HL-60 (cell line): ENCODE results near the gene IDH3G.

Experiments used
- SPI1 ChIP-seq: IDR thresholded peaks from 2 replicates; pipeline ENCODE4 v1.6.1; 2012; ENCODE audit warnings: low read depth, mild to moderate bottlenecking, borderline replicate concordance
- TF ChIP-seq, protein P1 (sequence below): IDR thresholded peaks from one replicate; pipeline ENCODE4 v1.5.1; 2011; ENCODE audit warnings: low read length, control low read depth, inconsistent platforms; ENCODE audit not compliant: insufficient read depth

DNA sequence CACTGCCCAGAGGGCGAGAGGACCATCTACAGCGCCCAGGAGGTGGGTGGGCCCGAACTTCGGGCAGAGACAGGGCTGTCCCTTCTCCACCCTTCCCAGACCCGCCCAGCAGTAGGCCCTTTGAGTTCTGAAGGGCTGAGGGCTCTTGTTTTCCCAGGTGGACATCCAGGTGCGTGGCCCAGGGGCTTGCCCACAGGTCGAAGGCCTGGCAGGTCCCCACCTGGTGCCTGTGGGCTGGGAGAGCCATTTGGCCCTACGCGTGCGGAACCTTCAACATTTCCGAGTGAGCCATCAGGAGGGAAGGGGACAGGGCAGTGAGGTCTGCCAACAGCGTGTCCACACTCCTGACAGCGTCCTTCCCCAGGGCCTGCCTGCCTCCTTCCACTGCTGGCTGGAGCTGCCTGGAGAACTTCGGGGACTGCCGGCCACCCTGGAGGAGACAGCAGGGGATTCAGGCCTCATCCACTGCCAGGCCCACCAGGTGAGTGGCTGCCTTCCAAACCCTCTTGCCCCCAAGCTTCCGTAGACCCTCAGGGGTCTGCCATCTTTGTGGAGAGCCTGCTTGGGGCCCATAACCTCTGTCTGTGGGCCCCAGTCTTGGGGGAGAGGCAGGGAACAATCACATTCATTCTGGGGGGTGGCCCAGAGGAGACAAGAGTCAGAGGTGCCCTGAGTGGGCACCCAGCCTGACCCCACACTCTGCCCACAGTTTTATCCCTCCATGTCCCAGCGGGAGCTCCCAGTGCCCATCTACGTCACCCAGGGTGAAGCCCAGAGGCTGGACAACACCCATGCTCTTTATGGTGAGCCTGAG is 23.4 kb downstream of the IDH3G start:
- TF ChIP-seq SPI1, result no peak
- TF ChIP-seq, protein P1, sequence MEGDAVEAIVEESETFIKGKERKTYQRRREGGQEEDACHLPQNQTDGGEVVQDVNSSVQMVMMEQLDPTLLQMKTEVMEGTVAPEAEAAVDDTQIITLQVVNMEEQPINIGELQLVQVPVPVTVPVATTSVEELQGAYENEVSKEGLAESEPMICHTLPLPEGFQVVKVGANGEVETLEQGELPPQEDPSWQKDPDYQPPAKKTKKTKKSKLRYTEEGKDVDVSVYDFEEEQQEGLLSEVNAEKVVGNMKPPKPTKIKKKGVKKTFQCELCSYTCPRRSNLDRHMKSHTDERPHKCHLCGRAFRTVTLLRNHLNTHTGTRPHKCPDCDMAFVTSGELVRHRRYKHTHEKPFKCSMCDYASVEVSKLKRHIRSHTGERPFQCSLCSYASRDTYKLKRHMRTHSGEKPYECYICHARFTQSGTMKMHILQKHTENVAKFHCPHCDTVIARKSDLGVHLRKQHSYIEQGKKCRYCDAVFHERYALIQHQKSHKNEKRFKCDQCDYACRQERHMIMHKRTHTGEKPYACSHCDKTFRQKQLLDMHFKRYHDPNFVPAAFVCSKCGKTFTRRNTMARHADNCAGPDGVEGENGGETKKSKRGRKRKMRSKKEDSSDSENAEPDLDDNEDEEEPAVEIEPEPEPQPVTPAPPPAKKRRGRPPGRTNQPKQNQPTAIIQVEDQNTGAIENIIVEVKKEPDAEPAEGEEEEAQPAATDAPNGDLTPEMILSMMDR, result no peak
